GM11168 (cell line): Measurements from ENCODE around the gene PNLIPRP3.
"Not testable (repeated sequence)": the region's sequence is repeated elsewhere in the genome, so short reads cannot be mapped to it uniquely, and the experiment has no call there.

Experiments
- in situ Hi-C: fragments of 300-500 bp; cut with MboI; formaldehyde crosslinking; loops from one replicate; pipeline ENCODE4 v1.12.0; 2022; ENCODE audit warnings: low sequenced_read_pairs; ENCODE audit not compliant: unreplicated experiment

Gene PNLIPRP3

DNA sequence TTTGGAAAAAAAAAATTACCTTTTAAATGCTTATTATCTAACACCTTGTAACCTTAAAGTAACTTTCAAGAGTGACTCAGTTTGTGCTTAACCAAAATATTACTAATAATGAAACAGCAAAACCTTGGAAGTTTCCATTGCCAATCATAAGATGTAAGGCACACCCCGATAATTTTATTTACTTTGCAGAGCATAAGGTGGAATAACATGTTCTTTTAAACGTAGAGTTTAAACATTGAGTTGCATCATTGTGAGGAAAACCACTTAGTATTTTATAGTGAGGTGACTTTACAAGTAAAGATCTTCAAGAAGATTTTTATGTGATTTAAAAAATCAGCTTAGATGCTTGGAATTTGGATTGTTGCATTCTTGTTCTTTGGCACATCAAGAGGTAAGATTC is at the start of gene PNLIPRP3:
Gene PNLIPRP3 (plus strand): TSS at position 177 of the 400 bp plus-strand sequence. CDS start 166 bp downstream, at position 343.
- in situ Hi-C loops, result no loop called here

DNA sequence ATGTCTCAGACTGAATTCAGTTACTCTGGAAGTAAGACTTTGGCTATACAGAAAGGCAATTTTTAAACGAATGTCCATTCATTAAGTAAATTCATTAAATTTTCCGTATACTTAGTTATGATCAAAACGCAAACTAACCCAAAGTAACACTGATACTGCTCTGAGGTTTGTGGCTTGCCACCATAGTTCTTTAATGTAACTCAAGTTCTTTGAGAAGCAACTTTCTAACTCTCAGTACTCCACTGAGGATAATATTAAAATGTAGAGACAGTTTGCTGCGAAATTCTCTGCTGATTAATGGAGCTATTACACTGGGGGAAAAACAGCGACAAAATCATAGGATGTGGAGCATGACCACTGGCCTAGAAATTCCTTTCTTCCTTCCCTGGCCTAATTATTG is 45.4 kb upstream of the PNLIPRP3 start:
- in situ Hi-C loops, result no loop called here

DNA sequence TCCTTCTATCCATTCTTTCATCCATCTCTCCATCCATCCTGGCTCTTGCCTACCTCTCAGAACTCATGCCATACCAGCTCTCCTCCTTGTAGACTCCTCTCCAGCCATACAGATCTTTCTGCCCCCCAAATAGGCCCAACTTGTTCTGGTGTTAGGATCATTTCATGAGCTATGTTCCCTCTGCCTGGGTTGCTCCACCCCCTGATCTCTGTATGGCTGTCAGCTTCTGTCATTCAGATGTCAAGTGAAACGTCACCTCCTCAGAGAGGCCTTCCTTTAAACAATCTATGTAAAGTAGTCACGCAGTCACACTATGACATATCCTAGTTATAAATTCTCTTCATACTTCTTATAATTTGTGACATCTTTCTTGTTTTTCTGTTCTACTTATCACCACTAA is 42.3 kb upstream of the PNLIPRP3 start:
- in situ Hi-C loops, result no loop called here

DNA sequence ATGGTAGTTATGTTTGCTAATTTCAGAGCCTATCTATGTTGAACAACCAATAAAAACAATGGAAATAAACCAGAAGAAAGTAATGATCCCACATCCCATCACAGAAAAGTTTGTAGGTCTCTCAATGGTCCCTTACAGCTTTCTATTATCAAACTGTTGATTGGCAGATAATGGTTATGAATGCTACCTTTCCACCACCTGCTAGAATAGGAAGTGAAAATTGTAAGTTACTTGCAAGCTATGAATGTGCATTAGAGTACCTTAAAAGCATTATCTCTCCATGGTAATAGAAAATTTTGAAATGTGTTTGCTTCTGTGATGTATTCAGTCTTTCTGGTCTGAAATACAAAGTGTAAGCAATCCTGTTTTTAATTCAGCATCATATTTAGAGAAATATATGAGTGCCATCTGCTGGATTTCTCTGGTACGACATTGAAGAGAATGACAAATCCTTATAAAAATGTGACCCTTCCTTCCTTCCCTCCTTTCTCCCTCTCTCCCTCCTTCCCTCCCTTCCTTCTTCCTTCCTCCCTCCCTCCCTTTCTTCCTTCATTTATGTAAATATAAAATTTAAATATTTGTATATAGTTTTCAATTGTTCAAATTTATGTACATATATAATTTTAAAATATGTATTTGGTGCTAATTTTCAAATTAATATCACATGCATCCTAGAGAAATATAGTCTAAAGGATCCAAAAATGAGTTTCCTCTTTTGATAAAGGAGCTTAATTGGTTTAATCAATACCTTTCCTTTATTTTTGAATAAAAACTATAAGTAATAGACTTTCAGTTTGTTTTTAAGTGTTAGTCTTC is 41.4 kb upstream of the PNLIPRP3 start:
- in situ Hi-C loops, result no loop called here

DNA sequence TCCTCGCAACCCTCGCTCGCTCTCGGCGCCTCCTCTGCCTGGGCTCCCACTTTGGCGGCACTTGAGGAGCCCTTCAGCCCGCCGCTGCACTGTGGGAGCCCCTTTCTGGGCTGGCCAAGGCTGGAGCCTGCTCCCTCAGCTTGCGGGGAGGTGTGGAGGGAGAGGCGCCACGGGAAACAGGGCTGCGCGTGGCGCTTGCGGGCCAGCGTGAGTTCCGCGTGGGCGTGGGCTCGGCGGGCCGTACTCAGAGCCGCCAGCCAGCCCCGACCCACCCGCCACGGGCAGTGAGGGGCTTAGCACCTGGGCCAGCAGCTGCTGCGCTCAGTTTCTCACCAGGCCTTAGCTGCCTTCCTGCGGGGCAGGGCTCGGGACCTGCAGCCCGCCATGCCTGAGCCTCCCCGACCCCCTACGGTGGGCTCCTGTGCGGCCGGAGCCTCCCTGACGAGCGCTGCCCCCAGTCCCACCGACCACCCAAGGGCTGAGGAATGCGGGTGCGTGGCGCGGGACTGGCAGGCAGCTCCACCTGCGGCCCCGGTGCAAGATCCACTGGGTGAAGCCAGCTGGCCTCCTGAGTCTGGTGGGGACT is 34.3 kb upstream of the PNLIPRP3 start:
- in situ Hi-C loops, result not testable (repeated sequence)

DNA sequence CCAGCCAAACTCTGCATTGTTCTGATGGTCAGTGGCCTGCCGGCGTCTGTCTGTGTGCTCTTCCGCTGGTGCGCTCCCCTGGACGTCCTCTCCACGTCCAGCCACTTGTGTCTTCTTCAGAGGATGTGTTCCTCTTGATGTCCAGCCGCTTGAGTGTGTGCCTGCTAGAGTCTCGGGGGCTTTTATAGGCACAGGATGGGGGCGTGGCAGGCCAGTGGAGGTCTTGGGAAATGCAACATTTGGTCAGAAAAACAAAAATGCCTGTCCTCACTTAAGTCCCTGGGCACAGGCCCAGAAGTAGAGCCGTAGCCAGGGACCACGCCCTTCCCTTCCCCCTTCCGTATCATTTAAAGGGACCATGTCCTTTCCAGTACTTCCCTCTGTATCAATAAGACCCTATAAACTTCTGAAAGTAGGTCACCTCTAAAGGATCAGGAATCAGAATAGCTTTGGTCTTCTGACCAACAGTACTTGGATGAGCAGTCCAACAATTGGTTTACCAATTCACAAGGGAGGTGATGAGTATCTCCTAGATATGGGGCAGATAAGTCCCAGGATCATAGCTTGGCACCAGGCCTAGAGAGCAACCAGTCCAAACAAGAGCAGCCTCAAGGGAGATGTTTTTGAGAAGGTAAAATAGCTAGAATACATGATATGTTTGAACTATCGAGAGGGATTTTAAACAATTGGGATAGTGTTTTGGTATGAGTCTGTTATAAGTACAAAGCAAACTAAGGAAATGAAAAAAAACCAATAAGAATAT is 32.2 kb upstream of the PNLIPRP3 start:
- in situ Hi-C loops, result no loop called here

DNA sequence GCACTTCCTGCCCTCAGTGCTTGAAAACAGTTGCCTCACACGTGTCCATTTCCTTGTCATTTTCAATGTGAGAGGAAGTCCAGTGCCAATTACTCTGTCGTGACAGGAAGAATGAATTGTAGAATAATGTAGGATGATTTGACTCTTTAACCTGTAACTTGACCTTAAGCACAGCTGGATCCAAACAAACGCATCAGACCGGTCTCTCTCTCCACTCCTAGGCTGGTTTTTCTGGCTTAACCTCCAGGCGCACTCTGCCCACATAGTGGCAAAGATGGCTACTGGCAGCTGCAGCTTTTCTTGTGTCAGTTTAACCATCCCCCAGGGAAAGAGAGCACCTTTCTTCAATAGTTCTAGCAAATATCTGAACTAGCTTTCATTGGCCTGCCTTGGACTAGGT is 29.4 kb upstream of the PNLIPRP3 start:
- in situ Hi-C loops, result no loop called here

DNA sequence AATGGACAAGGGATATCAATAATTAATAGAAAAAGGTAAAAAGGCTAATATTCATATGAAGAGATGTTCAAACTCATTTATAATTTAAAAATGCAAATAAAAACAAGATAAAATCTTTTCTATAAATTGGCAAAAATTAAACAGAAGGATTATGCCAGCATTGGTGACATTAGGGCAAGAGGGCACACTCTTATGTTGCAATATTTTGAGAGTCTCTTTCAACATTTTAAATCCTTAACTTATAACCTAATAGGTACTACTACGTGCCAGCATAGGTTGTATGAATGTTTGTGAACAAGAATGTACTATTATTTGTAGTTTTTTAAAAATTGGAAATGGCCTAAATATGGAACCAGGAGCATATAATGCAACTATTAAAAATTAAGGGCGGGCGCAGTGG is 24.8 kb upstream of the PNLIPRP3 start:
- in situ Hi-C loops, result no loop called here

DNA sequence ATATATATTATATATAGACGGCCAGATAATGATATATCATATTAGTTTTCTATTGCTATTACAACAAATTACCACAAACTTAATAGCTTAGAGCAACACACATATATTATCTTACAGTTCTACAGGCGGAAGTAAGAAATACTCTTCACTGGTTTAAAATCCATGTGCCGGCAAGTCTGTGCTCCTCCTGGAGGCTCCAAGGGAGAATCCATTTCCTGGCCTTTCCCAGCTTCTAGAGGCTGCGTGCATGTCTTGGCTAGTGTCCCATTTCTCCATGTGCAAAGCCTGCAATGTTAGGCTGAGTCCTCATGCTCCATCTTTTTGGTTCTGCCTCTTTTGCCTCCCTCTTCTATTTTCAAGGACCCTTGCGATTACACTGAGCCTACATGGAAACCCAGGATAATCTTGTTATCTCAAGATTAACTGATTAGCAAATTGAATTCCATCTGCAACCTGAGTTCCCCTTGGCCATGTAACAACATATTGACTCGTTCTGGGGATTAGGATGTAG is 23.9 kb upstream of the PNLIPRP3 start:
- in situ Hi-C loops, result no loop called here

DNA sequence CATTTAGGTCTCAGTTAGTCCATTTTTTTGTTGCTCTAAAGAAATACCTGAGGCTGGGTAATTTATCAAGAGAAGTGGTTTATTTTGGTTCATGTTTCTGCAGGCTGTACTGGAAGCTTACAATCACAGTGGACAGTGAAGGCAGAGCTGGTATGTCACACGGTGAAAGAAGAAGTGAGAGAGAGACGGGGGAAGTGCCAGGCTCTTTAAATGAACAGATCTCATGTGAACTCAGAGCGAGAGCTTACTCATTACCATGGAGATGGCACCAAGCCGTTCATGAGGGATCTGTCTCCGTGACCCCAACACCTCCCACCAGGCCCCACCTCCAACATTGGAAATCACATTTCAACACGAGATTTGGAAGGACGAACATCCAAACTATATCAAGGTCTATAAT is 18.9 kb upstream of the PNLIPRP3 start:
- in situ Hi-C loops, result no loop called here

DNA sequence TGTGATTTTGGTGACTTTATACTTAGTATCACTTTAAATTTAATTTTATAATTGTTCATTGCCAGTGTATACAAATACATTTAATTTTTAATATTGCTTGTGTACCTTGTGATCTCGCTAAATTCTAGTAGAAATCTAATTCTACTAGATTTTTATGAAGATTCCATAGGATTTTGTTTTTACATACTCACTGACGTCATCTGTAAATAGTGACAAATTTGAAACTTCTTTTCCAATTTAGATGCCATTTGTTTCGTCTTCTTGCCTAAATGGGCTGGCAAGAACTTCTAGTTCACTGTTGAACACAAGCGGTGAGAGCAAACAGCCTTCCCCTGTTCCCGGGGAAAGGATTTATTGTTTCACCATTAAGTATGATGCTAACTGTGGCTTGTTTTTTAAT is 17.3 kb upstream of the PNLIPRP3 start:
- in situ Hi-C loops, result no loop called here

DNA sequence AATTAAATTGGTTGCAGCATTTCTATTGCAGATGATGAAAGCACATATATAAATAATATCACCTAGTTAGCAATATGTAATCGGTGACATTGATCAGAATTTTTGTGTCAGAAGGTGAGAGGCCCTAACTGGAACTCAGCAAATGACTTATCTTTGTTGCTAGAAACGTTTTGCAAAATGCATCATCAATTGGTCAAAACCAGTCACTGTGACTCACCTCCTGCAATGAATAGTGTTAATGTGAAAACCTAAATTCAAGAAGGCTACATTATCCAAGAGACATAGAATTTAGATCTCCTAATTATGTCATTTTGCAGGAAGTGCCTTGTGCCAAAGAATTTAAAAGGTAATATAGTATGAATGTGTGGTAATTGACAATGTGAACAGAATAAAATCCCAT is 9.8 kb upstream of the PNLIPRP3 start:
- in situ Hi-C loops, result no loop called here

DNA sequence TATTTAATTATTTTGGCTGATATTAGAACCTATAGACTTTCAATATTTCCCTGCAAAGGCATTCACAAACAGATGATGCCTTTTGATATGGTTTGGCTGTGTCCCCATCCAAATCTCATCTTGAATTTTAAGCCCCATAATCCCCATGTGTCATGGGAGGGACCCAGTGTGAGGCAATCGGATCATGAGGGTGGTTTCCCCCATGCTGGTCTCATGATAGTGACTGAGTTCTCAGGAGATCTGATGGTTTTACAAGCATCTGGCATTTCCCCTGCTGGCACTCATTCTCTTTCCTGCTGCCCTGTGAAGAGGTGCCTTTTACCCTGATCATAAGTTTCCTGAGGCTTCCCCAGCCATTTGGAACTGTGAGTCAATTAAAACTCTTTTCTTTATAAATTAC is 9.3 kb upstream of the PNLIPRP3 start:
- in situ Hi-C loops, result no loop called here

DNA sequence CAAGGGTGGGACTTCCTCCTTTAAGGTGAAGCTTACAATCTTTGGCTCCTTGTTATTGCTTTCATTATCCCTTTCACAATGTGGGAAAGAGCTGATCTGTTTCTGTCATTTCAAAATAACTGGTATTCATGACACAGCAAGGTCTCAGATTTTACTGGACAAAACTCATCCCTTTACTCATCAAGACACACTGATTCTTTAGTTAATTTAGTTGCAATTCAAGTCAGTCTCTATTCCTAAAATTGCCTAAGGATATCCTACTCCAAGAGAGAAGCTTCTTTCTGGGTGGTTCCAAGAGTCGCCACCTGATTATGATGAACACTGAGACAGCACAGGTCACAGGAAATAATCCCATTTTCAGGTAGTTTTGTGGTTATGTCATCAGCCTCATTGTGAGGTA is 5.8 kb upstream of the PNLIPRP3 start:
- in situ Hi-C loops, result no loop called here

DNA sequence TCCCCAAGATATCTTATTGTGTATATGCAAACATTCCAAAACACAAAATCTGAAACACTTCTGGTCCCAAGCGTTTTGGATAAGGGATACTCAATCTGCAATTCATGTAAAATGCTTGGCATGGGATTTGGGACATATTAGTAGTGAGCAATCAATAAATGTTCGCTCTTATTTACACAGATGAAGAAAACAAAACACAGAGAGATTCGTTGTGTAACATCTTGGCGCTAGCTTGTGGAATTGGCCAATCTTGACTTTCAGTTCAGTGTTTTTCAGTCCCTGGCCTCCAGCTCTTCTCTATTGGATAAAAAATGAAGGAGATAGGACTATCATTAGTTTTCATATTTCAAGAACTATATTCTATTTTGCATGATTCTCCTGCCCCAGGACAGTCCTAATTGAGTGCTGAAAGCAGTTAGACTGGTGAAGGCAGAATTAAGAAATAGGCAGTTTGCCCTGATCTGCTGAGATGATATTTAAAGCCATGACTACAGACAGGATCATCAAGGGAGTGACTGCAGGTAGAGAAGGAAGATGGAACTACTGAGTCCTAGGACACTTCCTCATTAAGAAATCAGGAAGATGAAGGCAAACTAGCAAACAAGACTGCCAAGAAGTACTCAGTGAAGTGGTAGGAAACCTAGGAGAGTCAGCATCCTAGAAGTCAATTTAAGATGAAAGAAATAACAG is 1.8 kb downstream of the PNLIPRP3 start:
- in situ Hi-C loops, result no loop called here

DNA sequence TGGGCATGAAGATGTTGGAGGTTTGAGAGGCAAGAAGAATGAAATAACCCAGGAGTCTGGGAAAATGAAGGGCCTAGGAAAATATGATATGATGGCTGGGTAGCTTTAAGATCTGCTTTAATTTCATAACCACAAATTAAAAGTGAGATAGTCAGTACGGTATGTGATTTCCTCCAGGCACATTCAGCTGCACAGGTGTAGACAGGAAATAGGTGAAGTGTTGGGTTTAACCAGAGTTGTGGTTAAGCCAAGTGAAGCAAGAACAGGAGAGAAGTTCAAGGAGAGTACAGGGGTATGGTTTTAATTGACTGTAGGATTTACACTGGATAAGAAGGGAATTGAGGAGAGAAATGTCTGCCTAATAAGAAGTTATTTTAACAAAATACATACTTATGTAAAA is 2.6 kb downstream of the PNLIPRP3 start:
- in situ Hi-C loops, result no loop called here

DNA sequence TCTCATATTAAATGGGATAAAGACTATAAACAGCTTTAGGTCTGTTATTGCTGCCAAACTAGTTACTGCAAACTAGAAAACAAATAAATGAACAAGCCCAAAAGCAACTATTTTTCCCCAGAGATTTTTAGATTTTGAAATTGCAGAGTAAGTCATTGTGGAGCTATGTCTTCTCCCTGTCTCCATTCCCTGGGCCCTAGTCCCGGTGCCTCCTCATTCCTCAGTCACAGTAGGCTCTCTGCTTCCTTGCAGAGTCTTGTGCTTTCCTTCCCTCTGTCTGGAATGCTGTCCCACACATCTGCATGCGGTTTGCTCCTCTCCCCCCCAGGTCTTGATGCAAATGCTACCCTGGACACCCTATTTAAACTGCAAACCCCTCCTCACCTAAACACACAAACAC is 4.0 kb downstream of the PNLIPRP3 start:
- in situ Hi-C loops, result no loop called here

DNA sequence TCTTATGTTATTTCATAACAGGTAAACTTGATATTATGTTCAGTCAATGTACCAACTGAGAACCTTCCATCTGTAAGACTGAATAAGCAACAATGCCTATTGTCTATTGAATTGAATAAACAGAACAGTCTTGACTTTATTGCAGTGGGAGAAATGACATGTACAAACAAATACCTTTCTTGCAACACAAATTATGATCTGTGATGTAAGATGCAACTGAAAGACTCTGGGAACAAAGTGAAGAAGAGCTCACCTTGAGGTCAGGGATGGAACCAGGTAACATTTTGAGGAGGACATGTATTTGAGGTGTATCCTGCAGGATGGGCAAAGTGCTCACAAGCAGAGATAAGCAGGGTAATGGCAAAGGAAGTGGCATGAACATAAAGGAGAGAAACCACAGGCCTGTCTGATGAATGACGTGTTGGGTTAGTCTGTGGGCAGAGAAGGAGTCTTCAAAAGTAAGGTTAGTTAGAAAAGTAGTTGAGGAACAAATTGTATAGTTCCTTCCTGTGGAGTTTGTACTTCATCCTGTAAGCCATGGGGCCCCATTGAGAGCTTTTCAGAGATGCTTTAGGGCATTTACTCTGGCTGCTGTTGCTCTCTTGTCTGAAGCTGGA is 9.5 kb downstream of the PNLIPRP3 start:
- in situ Hi-C loops, result no loop called here

DNA sequence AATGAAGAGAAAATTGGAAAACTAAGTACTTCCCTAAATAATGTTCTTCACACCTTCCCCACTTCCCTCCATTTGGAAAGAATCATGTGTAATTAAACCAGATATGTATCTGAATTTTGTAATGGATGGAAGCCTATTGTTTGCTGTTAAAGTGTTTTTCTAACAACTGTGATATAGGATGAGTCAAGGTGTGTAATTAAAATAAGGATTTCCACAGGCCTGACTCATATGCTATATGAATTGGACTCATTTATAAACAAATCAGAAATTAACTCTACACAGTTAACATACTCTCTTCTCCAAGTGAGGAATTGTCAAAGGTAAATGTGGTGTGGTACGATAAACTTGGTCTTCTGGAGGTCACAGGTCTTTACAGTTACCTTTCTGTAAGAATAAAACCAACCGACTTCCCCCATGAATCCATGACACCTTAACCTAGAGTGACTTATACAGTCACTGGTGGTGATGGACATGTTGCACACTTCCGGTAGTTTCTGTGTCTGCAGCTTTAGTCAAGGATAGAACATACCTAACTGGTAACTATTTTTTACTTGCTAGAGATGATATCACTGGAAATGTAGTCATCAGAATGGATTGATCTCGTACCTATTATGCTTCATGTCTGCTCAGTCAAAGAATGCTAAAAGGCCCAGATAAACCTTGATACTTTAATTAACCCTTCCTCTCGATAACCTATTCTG is 12.8 kb downstream of the PNLIPRP3 start:
- in situ Hi-C loops, result no loop called here
